Activated B cell treated with CpG ODN at 0.5 μM for 24 hours (primary cell): ENCODE measurements around the gene OPTC. TPM values are rescaled to one million over a fixed set of nuclear protein-coding genes. Genes with fewer than 3 reads are reported as not detected.
"Not testable (repeated sequence)": the region's sequence is repeated elsewhere in the genome, so short reads cannot be mapped to it uniquely, and the experiment has no call there.

Experiments used
- ATAC-seq: fragments of 200-7000 bp; cut with Tn5 transposase; one replicate; pipeline ENCODE4 v1.10.0; 2021; ENCODE audit warnings: low read depth, mild to moderate bottlenecking, moderate library complexity
- CTCF ChIA-PET: fragments of 350-600 bp; sonication (Branson Sonifier 250); formaldehyde crosslinking; loops from one replicate; lab custom pipeline; 2021; ENCODE audit warnings: antibody characterized with exemption; lab: Charles Lee
- POLR2A ChIA-PET: fragments of 350-600 bp; sonication (Branson Sonifier 250); formaldehyde crosslinking; loops from one replicate; lab custom pipeline; 2021; ENCODE audit warnings: antibody characterized with exemption; lab: Charles Lee
- DNase-seq: peaks from one replicate; pipeline ENCODE4 v3.0.0; 2022
- H3K27ac Mint-ChIP-seq: one replicate; pipeline ENCODE4 v1.8.0; 2020; ENCODE audit warnings: mixed read lengths
- H3K27me3 Mint-ChIP-seq: one replicate; pipeline ENCODE4 v1.8.0; 2021; ENCODE audit warnings: mixed read lengths
- H3K36me3 Mint-ChIP-seq: one replicate; pipeline ENCODE4 v1.8.0; 2021; ENCODE audit warnings: low read depth, mixed read lengths
- H3K4me1 Mint-ChIP-seq: one replicate; pipeline ENCODE4 v1.8.0; 2021; ENCODE audit warnings: mixed read lengths
- H3K4me3 Mint-ChIP-seq: one replicate; pipeline ENCODE4 v1.8.0; 2020; ENCODE audit warnings: mild to moderate bottlenecking, mixed read lengths
- H3K9me3 Mint-ChIP-seq: one replicate; pipeline ENCODE4 v1.8.0; 2020; ENCODE audit warnings: mixed read lengths
- intact Hi-C: fragments of 100-400 bp; cut with micrococcal nuclease; formaldehyde crosslinking; loops from one replicate; pipeline ENCODE4 v1.15.1; 2024
- total RNA-seq: library from RNA; stranded (reverse); gene quantifications from 2 replicates; pipeline ENCODE4 v1.2.3, GENCODE V29; 2022
- TF ChIP-seq, protein P1 (sequence below): fragments of 200-600 bp; IDR thresholded peaks from one replicate; pipeline ENCODE4 v1.8.0; 2022; ENCODE audit warnings: antibody characterized with exemption, mild to moderate bottlenecking

The OPTC gene
- total RNA-seq, 1 donor from 2014 or later, result not detected

DNA sequence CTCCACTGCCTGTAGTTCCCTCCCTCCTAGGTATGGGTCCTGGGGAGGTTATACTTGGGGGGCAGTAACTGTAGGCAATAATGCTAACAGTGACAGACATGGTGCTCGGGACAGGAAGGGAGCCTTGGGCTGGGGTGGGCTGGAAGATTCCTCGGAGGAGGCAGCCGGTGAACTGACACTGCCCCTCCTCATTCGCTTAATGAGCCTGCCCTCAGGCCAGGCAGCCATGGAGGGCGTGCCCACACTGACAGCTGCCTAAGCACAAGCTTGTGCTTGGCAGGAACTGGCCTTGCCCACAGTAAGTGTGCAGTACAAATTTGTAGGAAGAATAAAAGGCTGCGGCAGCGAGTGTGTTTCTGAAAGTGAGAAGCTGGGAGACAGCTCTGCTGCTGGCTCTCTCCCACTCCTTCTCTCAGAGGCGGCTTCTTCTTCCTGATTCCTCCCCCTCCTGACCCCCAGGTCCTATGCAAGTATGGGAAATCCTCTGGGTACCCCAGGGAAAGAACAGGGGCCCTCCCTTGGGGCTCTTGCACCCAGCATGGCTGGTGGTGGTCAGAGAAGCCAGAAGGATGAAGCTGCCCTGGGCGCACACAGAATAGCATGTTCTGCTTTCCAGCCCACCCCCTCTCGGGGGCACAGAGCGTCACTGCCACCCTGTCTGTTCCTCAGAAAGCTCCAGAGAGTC lies 23.6 kb downstream of the OPTC start:
- DNase-seq (no peak), ATAC-seq (no peak)
- CTCF ChIA-PET, result no interaction called here
- H3K36me3 Mint-ChIP-seq, result no peaks in the 10 kb centered on the region
- no peak overlapping the region for H3K4me3 Mint-ChIP-seq
- H3K9me3 Mint-ChIP-seq, result no peaks in the 10 kb centered on the region
- TF ChIP-seq, protein P1, sequence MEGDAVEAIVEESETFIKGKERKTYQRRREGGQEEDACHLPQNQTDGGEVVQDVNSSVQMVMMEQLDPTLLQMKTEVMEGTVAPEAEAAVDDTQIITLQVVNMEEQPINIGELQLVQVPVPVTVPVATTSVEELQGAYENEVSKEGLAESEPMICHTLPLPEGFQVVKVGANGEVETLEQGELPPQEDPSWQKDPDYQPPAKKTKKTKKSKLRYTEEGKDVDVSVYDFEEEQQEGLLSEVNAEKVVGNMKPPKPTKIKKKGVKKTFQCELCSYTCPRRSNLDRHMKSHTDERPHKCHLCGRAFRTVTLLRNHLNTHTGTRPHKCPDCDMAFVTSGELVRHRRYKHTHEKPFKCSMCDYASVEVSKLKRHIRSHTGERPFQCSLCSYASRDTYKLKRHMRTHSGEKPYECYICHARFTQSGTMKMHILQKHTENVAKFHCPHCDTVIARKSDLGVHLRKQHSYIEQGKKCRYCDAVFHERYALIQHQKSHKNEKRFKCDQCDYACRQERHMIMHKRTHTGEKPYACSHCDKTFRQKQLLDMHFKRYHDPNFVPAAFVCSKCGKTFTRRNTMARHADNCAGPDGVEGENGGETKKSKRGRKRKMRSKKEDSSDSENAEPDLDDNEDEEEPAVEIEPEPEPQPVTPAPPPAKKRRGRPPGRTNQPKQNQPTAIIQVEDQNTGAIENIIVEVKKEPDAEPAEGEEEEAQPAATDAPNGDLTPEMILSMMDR, result no peak
- POLR2A ChIA-PET, result interaction anchor here (0.6 kb wide), 1 partner anchor 434 kb away, joined by 6 read pairs; no protein-coding TSS in a partner anchor
- intact Hi-C loops, result no loop called here
- no peak overlapping the region for H3K27ac Mint-ChIP-seq
- peaks cover 6% of the 10 kb centered on the region for H3K27me3 Mint-ChIP-seq
- peaks cover 10% of the 10 kb centered on the region for H3K4me1 Mint-ChIP-seq

DNA sequence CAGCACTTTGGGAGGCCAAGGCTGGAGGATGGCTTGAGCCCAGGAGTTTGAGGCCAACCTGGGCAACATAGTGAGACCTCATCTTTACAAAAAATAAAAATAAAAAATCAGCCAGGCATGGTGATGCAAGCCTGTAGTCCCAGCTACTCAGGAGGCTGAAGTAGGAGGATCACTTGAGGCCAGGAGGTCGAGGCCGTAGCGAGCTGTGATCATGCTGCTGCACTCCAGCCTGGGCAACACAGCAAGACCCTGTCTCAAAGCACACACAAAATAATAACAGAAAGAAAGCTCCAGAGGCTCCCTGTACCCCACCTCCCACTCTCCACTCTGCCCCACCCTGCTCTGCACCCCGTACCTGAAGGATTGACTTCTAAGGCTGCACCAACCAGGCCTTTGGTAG lies 24.2 kb downstream of the OPTC start:
- H3K4me3 Mint-ChIP-seq, H3K36me3 Mint-ChIP-seq, ATAC-seq, H3K27ac Mint-ChIP-seq, DNase-seq, H3K9me3 Mint-ChIP-seq, CTCF ChIA-PET, H3K4me1 Mint-ChIP-seq, H3K27me3 Mint-ChIP-seq, intact Hi-C loops: not testable (repeated sequence)
- POLR2A ChIA-PET, result interaction anchor here (0.6 kb wide), 1 partner anchor 435 kb away, joined by 6 read pairs; no protein-coding TSS in a partner anchor

DNA sequence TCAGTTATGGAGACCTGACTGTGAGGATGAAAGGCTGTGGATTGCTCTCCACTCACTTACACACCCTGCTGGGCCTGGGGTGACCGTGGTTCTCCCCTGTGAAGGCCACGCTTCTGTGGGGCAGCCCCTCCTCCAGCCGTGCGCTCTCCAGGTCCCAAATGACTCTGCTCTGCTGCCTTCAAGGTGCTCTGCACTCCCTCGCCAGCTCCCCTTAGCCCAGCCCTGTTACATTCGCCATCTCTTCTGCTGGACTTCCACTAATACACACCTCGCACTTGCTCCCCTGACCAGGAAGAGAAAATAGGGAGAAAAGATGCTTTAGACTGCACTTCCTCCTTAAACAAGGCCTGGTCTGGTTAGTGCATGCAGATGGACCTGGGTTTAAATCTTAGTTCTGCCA lies 24.6 kb downstream of the OPTC start:
- intact Hi-C loops, result no loop called here
- H3K27me3 Mint-ChIP-seq, result peaks cover 6% of the 10 kb centered on the region
- peaks cover 1% of the 10 kb centered on the region for H3K4me1 Mint-ChIP-seq
- H3K9me3 Mint-ChIP-seq, result no peaks in the 10 kb centered on the region
- H3K4me3 Mint-ChIP-seq, result no peak overlapping the region
- POLR2A ChIA-PET, result interaction anchor here (0.6 kb wide), 1 partner anchor 435 kb away, joined by 6 read pairs; no protein-coding TSS in a partner anchor
- no peak overlapping the region for H3K27ac Mint-ChIP-seq
- no peaks in the 10 kb centered on the region for H3K36me3 Mint-ChIP-seq
- CTCF ChIA-PET, result no interaction called here
- TF ChIP-seq, protein P1, result no peak
- ATAC-seq (no peak), DNase-seq (no peak)

GRCh38 chr1:203519053-203519840 lies 25.3 kb downstream of the OPTC start:
- no peaks in the 10 kb centered on the region for H3K4me1 Mint-ChIP-seq
- DNase-seq (no peak), ATAC-seq (no peak)
- ChIA-PET POLR2A (no interaction called here), CTCF (no interaction called here)
- H3K27ac Mint-ChIP-seq, result no peak overlapping the region
- H3K9me3 Mint-ChIP-seq, result no peaks in the 10 kb centered on the region
- no peak overlapping the region for H3K4me3 Mint-ChIP-seq
- H3K36me3 Mint-ChIP-seq, result no peaks in the 10 kb centered on the region
- H3K27me3 Mint-ChIP-seq, result peaks cover 3% of the 10 kb centered on the region
- intact Hi-C loops, result no loop called here
- TF ChIP-seq, protein P1, result no peak

GRCh38 chr1:203519896-203520295 lies 25.9 kb downstream of the OPTC start:
- ChIA-PET POLR2A (no interaction called here), CTCF (no interaction called here)
- no peak overlapping the region for H3K4me3 Mint-ChIP-seq
- no peak overlapping the region for H3K27ac Mint-ChIP-seq
- DNase-seq (no peak), ATAC-seq (no peak)
- H3K9me3 Mint-ChIP-seq, result no peaks in the 10 kb centered on the region
- no peaks in the 10 kb centered on the region for H3K4me1 Mint-ChIP-seq
- TF ChIP-seq, protein P1, result no peak
- no peaks in the 10 kb centered on the region for H3K36me3 Mint-ChIP-seq
- intact Hi-C loops, result no loop called here
- no peaks in the 10 kb centered on the region for H3K27me3 Mint-ChIP-seq
